GM12878 (cell line): ENCODE measurements around the gene CIDEC. TPM values are rescaled to one million over a fixed set of nuclear protein-coding genes. Genes with fewer than 3 reads are reported as not detected.
"Not testable (repeated sequence)": the region's sequence is repeated elsewhere in the genome, so short reads cannot be mapped to it uniquely, and the experiment has no call there.

ENCODE experiments used
- ATAC-seq: fragments of 200-7000 bp; cut with Tn5 transposase; 3 replicates; pipeline ENCODE4 v1.9.1; 2020; ENCODE audit warnings: mild to moderate bottlenecking, moderate library complexity
- BruUV-seq: library from RNA; stranded (reverse); fragments of 400-500 nt; replicated peaks from 2 replicates; lab custom pipeline; 2021; lab: Mats Ljungman, UMichigan
- CTCF ChIA-PET: fragments of 300-600 bp; sonication (Branson Sonifier 250); formaldehyde crosslinking; extraction: SDS; loops from one replicate; lab custom pipeline; 2021; ENCODE audit warnings: inconsistent platforms; lab: Yijun Ruan, JAX
- POLR2A ChIA-PET: fragments of 350-600 bp; formaldehyde crosslinking; extraction: SDS; loops from one replicate; lab custom pipeline; 2021; ENCODE audit warnings: inconsistent platforms; lab: Charles Lee
- RAD21 ChIA-PET: fragments of 300-600 bp; sonication (Branson Sonifier 250); formaldehyde crosslinking; loops from one replicate; lab custom pipeline; 2023; ENCODE audit warnings: antibody characterized with exemption; ENCODE audit not compliant: unreplicated experiment; lab: Charles Lee
- SMC1A ChIA-PET: fragments of 300-600 bp; sonication (Branson Sonifier 250); formaldehyde crosslinking; loops from one replicate; lab custom pipeline; 2023; ENCODE audit not compliant: unreplicated experiment, uncharacterized antibody; lab: Charles Lee
- DNase-seq: peaks from one replicate; pipeline ENCODE4 v3.0.0-alpha.2; 2011; ENCODE audit warnings: low read depth, low spot score
- FAIRE-seq: peaks from 3 replicates; lab custom pipeline; 2011; peaks lifted over from hg19 to GRCh38; lab: Jason Lieb, UNC
- H2AFZ ChIP-seq: 2 replicates; pipeline ENCODE4 v1.6.0; 2011; ENCODE audit warnings: low read depth, low read length, control low read depth; ENCODE audit not compliant: control insufficient read depth
- H3K27ac ChIP-seq: 2 replicates; pipeline ENCODE4 v1.5.1; 2011; ENCODE audit warnings: control low read depth; ENCODE audit not compliant: control insufficient read depth, insufficient read depth
- H3K27me3 ChIP-seq, 2 experiments: replicated peaks in 1 of 2; 2 replicates each; pipeline versions ENCODE4 v1.6.0 to v1.6.1; 2011; ENCODE audit warnings: low read length in 1 of 2; ENCODE audit not compliant: control insufficient read depth in 2 of 2, insufficient read depth in 2 of 2
- H3K36me3 ChIP-seq, 2 experiments: 2 replicates each; pipeline ENCODE4 v1.5.1; 2011; ENCODE audit warnings: low read length in 1 of 2; ENCODE audit not compliant: control insufficient read depth in 2 of 2, insufficient read depth in 2 of 2
- H3K4me1 ChIP-seq: 2 replicates; pipeline ENCODE4 v1.6.1; 2011; ENCODE audit warnings: mild to moderate bottlenecking, low read length, moderate library complexity, mixed read lengths; ENCODE audit not compliant: control insufficient read depth, insufficient read depth
- H3K4me2 ChIP-seq: 2 replicates; pipeline ENCODE4 v1.6.0; 2011; ENCODE audit warnings: control low read depth; ENCODE audit not compliant: control insufficient read depth, insufficient read depth
- H3K4me3 ChIP-seq: fragments of 200-600 bp; sonication (generic); 2 replicates; pipeline ENCODE4 v1.5.1; 2016
- H3K79me2 ChIP-seq: 2 replicates; pipeline ENCODE4 v1.6.0; 2011; ENCODE audit warnings: low read length; ENCODE audit not compliant: control insufficient read depth, insufficient read depth
- H3K9ac ChIP-seq: 2 replicates; pipeline ENCODE4 v1.8.0; 2011; ENCODE audit warnings: low read length, control low read depth, mixed read lengths; ENCODE audit not compliant: control insufficient read depth, insufficient read depth
- H3K9me3 ChIP-seq: replicated peaks from 3 replicates; pipeline ENCODE4 v1.5.1; 2011; ENCODE audit warnings: mild to moderate bottlenecking, low read length; ENCODE audit not compliant: control insufficient read depth, insufficient read depth
- H4K20me1 ChIP-seq: 2 replicates; pipeline ENCODE4 v1.6.0; 2011; ENCODE audit not compliant: control insufficient read depth, insufficient read depth
- CHD1 ChIP-seq: IDR thresholded peaks from 2 replicates; pipeline ENCODE4 v1.6.1; 2012; ENCODE audit warnings: low read depth, low read length, improper control_type of control experiment
- EZH2 ChIP-seq: IDR thresholded peaks from 2 replicates; pipeline ENCODE4 v1.6.1; 2012; ENCODE audit warnings: low read depth, mild to moderate bottlenecking, control low read depth, inconsistent platforms, low read length, borderline replicate concordance; ENCODE audit not compliant: control insufficient read depth
- FOS ChIP-seq: IDR thresholded peaks from 3 replicates; pipeline ENCODE4 v1.6.1; 2011; ENCODE audit warnings: borderline replicate concordance; ENCODE audit not compliant: insufficient read length; ENCODE audit errors: extremely low read depth
- IKZF1 ChIP-seq: fragments of 450-650 bp; conservative IDR thresholded peaks from 2 replicates; pipeline ENCODE4 v1.6.1; 2017; ENCODE audit warnings: antibody characterized with exemption, mild to moderate bottlenecking
- MTA2 ChIP-seq: fragments of 450-650 bp; IDR thresholded peaks from 2 replicates; pipeline ENCODE4 v1.6.1; 2016; ENCODE audit warnings: low read depth, mild to moderate bottlenecking, moderate library complexity
- NKRF ChIP-seq: fragments of 450-650 bp; conservative IDR thresholded peaks from 2 replicates; pipeline ENCODE4 v1.6.1; 2017; ENCODE audit warnings: mild to moderate bottlenecking, moderate library complexity
- NR2C2 ChIP-seq: IDR thresholded peaks from 2 replicates; pipeline ENCODE4 v1.6.1; 2011; ENCODE audit warnings: borderline replicate concordance, low read depth; ENCODE audit not compliant: control insufficient read depth, insufficient read length
- RAD51 ChIP-seq: fragments of 450-650 bp; IDR thresholded peaks from 2 replicates; pipeline ENCODE4 v1.6.1; 2016; ENCODE audit warnings: moderate library complexity, mild to moderate bottlenecking, inconsistent platforms
- SKIL ChIP-seq: fragments of 450-650 bp; IDR thresholded peaks from 2 replicates; pipeline ENCODE4 v1.6.1; 2017; ENCODE audit warnings: mild to moderate bottlenecking, low read depth, inconsistent platforms; ENCODE audit not compliant: poor library complexity, severe bottlenecking
- SREBF1 ChIP-seq: IDR thresholded peaks from 2 replicates; pipeline ENCODE4 v1.6.1; 2012; ENCODE audit warnings: mild to moderate bottlenecking, low read length
- WRNIP1 ChIP-seq: IDR thresholded peaks from 2 replicates; pipeline ENCODE4 v1.6.1; 2011; ENCODE audit warnings: low read depth, low read length, improper control_type of control experiment, borderline replicate concordance
- YY1 ChIP-seq: IDR thresholded peaks from 2 replicates; pipeline ENCODE4 v1.6.1; 2011; ENCODE audit warnings: low read depth, mild to moderate bottlenecking, low read length
- ZNF384 ChIP-seq: IDR thresholded peaks from 2 replicates; pipeline ENCODE4 v1.6.1; 2012; ENCODE audit warnings: low read depth, mild to moderate bottlenecking, low read length, improper control_type of control experiment, borderline replicate concordance
- WGBS: methylation state at CpG from one replicate; pipeline ENCODE4 v1.1.6; 2016; ENCODE audit warnings: low lambda C conversion rate; ENCODE audit not compliant: insufficient replicate concordance, insufficient coverage; ENCODE audit errors: missing lambda C conversion rate; 5-methylcytosine and 5-hydroxymethylcytosine counted together
- in situ Hi-C: fragments of 300-500 bp; cut with MboI; formaldehyde crosslinking; loops from 9 replicates; pipeline ENCODE4 v1.14.3; 2018; ENCODE audit warnings: mixed read lengths
- intact Hi-C: fragments of 100-400 bp; cut with micrococcal nuclease; formaldehyde crosslinking; loops from one replicate; pipeline ENCODE4 v1.14.2; 2022; ENCODE audit not compliant: unreplicated experiment
- polyA plus RNA-seq, 11 experiments: library from polyadenylated mRNA; depleted of rRNA in 4 of 11; unstranded in 6 of 11; stranded (reverse) in 5 of 11; fragments of >200 nt; fragmentation: Nextera tagmentation in 4 of 11; fragmentation: Illumina TruSeq in 1 of 11; extraction: Ambion mirVana in 4 of 11; extraction: Trizol in 1 of 11; gene quantifications; 1 replicate in 1 of 11; 2 replicates in 10 of 11; pipeline versions ENCODE4 v1.2.1 to v1.2.3, GENCODE V29; 2011 to 2016; ENCODE audit warnings: inconsistent platforms in 2 of 11, missing spikeins in 2 of 11, low read depth in 1 of 11
- total RNA-seq, 4 experiments: library from RNA; depleted of rRNA in 3 of 4; stranded (reverse); fragments of >200 nt in 3 of 4; fragmentation: Illumina TruSeq in 1 of 4; extraction: Trizol in 1 of 4; gene quantifications; 2 replicates each; pipeline versions ENCODE4 v1.2.1 to v1.2.3, GENCODE V29; 2013 to 2021

The CIDEC gene
- total and polyA plus RNA-seq, 10 of the 15 experiments (the other 5 are each of a cell fraction or from before 2014, with no cell fraction given), result 0.10 to 0.49 TPM; not detected in 8

- TF ChIP-seq YY1 (peak; percentile 62; the same call in 1 of the 2 replicates), SKIL (no peak), IKZF1 (peak; percentile 48), WRNIP1 (no peak), NKRF (no peak), MTA2 (no peak), EZH2 (no peak), ZNF384 (no peak), NR2C2 (no peak), FOS (no peak), CHD1 (no peak), SREBF1 (no peak), RAD51 (no peak)
These were observed 17.6 kb upstream of the CIDEC start (continued) for GRCh38 chr3:9897408-9898372.

GRCh38 chr3:9896755-9897407 lies 16.8 kb upstream of the CIDEC start:
- over 99% methylated on average over 10 of the region's 10 CpGs for WGBS
- RAD21 ChIA-PET, result interaction anchor here (1.1 kb wide), 1 partner anchor 36 kb away, joined by 4 read pairs; no protein-coding TSS in a partner anchor
- Histone ChIP-seq H3K79me2 (peaks cover 16% of the 10 kb centered on the region), H3K36me3 (peaks cover 2 to 12% of the 10 kb centered on the region in 2 experiments)
- peak; percentile 10; the same call in 2 of the 3 replicates for ATAC-seq
- H3K4me1 ChIP-seq, H3K27me3 ChIP-seq, BruUV-seq, H3K9ac ChIP-seq, in situ Hi-C loops, FAIRE-seq, H3K9me3 ChIP-seq, H4K20me1 ChIP-seq, DNase-seq, H3K4me3 ChIP-seq, H3K27ac ChIP-seq, intact Hi-C loops, H2AFZ ChIP-seq, H3K4me2 ChIP-seq: not testable (repeated sequence)
- SMC1A ChIA-PET, result interaction anchor here (1.3 kb wide), 1 partner anchor 35 kb away, joined by 4 read pairs; no protein-coding TSS in a partner anchor
- CTCF ChIA-PET, result interaction anchor here (2.0 kb wide), 1 partner anchor 13 kb away, joined by 7 read pairs; no protein-coding TSS in a partner anchor
- POLR2A ChIA-PET, result interaction anchor here (1.0 to 1.2 kb wide), 2 partner anchors 20 to 24 kb away, joined by 3 to 7 read pairs; partner anchors contain the start of gene IL17RC
